Measurements from ENCODE around the gene HNF4A. TPM values are rescaled to one million over a fixed set of nuclear protein-coding genes. Genes with fewer than 3 reads are reported as not detected.

HNF4A gene
- total RNA-seq, 1 donor: not detected

DNA sequence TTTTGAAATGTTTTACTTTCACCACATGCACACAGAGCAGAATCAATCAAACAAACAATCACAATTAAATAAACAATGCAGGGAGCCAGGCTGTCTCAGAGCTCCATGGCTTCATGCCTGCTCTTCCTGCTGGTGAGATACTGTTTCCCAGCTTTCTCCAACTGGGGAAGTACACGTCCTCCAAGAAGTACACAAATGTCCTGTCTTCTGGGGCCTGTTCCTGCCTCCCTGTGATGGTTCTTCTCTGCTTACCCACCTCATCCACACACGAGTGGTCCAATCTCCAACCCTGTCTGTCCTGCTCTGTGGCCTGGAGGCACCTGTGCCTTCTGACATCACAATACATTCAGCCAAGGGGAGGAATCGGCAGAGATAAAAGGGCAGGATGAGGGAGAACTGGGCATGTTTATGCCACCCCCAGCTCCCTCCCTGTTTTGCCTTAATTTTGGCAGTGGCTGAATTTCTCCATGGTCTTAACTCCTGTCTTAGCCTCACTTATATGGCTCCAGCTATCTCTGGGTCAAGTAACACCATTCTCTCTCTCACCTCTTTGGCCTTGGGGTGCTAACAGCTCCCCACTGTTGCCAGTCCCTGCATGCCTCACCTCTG, 94.9 kb downstream of the HNF4A start:
- TF ChIP-seq, protein P1, sequence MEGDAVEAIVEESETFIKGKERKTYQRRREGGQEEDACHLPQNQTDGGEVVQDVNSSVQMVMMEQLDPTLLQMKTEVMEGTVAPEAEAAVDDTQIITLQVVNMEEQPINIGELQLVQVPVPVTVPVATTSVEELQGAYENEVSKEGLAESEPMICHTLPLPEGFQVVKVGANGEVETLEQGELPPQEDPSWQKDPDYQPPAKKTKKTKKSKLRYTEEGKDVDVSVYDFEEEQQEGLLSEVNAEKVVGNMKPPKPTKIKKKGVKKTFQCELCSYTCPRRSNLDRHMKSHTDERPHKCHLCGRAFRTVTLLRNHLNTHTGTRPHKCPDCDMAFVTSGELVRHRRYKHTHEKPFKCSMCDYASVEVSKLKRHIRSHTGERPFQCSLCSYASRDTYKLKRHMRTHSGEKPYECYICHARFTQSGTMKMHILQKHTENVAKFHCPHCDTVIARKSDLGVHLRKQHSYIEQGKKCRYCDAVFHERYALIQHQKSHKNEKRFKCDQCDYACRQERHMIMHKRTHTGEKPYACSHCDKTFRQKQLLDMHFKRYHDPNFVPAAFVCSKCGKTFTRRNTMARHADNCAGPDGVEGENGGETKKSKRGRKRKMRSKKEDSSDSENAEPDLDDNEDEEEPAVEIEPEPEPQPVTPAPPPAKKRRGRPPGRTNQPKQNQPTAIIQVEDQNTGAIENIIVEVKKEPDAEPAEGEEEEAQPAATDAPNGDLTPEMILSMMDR (IDR thresholded peaks at IDR 0.05; ENCODE audit: insufficient read depth, low read length): no peak
- no peak for DNase-seq (ENCODE audit: low read depth)
- H3K4me3 ChIP-seq (ENCODE audit: low read depth, low read length): no peak overlapping the region

- no peak overlapping the region for H3K4me3 ChIP-seq (ENCODE audit: low read depth, low read length)
- DNase-seq (ENCODE audit: low read depth): no peak
- TF ChIP-seq, protein P1 (IDR thresholded peaks at IDR 0.05; ENCODE audit: insufficient read depth, low read length): no peak
Observed at GRCh38 chr20:44450903-44451450, 95.5 kb downstream of the HNF4A start.

- DNase-seq (ENCODE audit: low read depth): no peak
- TF ChIP-seq, protein P1 (IDR thresholded peaks at IDR 0.05; ENCODE audit: insufficient read depth, low read length): no peak
- no peak overlapping the region for H3K4me3 ChIP-seq (ENCODE audit: low read depth, low read length)
Observed at GRCh38 chr20:44454306-44454963, 98.9 kb downstream of the HNF4A start.

GRCh38 chr20:44455126-44455525, 99.6 kb downstream of the HNF4A start:
- H3K4me3 ChIP-seq (ENCODE audit: low read depth, low read length): no peak overlapping the region
- TF ChIP-seq, protein P1 (IDR thresholded peaks at IDR 0.05; ENCODE audit: insufficient read depth, low read length): no peak
- no peak for DNase-seq (ENCODE audit: low read depth)

- TF ChIP-seq, protein P1 (IDR thresholded peaks at IDR 0.05; ENCODE audit: insufficient read depth, low read length): no peak
- H3K4me3 ChIP-seq (ENCODE audit: low read depth, low read length): no peak overlapping the region
- DNase-seq (ENCODE audit: low read depth): no peak
Observed at GRCh38 chr20:44456611-44457010, 101.1 kb downstream of the HNF4A start.

DNA sequence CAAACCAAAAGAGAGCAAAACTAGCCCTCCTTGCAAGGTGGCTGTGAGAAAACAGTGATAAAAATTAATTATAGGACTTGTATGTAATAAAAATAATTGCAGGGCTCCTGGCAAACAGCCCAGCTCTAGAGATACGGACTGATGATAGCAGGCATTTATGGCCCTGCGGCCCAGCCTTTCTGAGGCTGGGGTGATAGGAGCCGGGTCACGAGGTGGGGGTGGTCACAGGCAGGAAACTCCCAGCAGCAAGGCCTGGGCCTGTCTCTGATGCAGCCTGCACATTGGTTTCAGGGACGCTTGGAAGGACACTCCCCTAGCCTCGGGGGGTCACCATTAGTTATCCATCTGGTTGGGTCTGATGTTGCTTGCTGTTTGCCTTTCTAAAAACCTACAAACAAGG, 101.5 kb downstream of the HNF4A start:
- no peak for DNase-seq (ENCODE audit: low read depth)
- TF ChIP-seq, protein P1 (IDR thresholded peaks at IDR 0.05; ENCODE audit: insufficient read depth, low read length): no peak
- no peak overlapping the region for H3K4me3 ChIP-seq (ENCODE audit: low read depth, low read length)
